Uterus (tissue), 4 donors: ENCODE measurements around the gene PHPT1. TPM values are rescaled to one million over a fixed set of nuclear protein-coding genes. Genes with fewer than 3 reads are reported as not detected.

Experiments
- DNase-seq, 2 donors: peaks; one replicate each; pipeline ENCODE4 v3.0.0-alpha.2; 2019 to 2020
- H3K27ac ChIP-seq, 2 donors: fragments of 200-600 bp; sonication (generic); 1 replicate in 1 of 2; 2 replicates in 1 of 2; pipeline ENCODE4 v1.5.1; 2016 to 2018
- H3K27me3 ChIP-seq, 2 donors: fragments of 200-600 bp; sonication (generic); one replicate each; pipeline ENCODE4 v1.5.1; 2018 to 2019; ENCODE audit warnings: control low read depth in 1 of 2
- H3K36me3 ChIP-seq, 2 donors: fragments of 200-600 bp; sonication (generic); one replicate each; pipeline ENCODE4 v1.5.1; 2019; ENCODE audit warnings: control low read depth in 1 of 2
- H3K4me1 ChIP-seq, 2 donors: fragments of 200-600 bp; sonication (generic); one replicate each; pipeline ENCODE4 v1.5.1; 2018 to 2019; ENCODE audit warnings: control low read depth in 1 of 2
- H3K4me3 ChIP-seq, 2 donors: fragments of 200-600 bp; sonication (generic); 1 replicate in 1 of 2; 2 replicates in 1 of 2; pipeline ENCODE4 v1.5.1; 2018 to 2019; ENCODE audit warnings: mild to moderate bottlenecking in 1 of 2
- H3K9me3 ChIP-seq, 2 donors: fragments of 200-600 bp; sonication (generic); one replicate each; pipeline ENCODE4 v1.5.1; 2019; ENCODE audit warnings: control low read depth in 1 of 2
- CTCF ChIP-seq, 4 experiments: fragments of 200-600 bp in 2 of 4; fragments of 450-650 bp in 2 of 4; sonication (generic) in 2 of 4; IDR thresholded peaks; one replicate each; pipeline ENCODE4 v1.5.1; 2016 to 2019; ENCODE audit warnings: antibody characterized with exemption in 4 of 4, mild to moderate bottlenecking in 2 of 4, moderate library complexity in 1 of 4
- POLR2A ChIP-seq, 2 donors: fragments of 450-650 bp; IDR thresholded peaks; one replicate each; pipeline ENCODE4 v1.6.1; 2016; ENCODE audit warnings: antibody characterized with exemption in 2 of 2, mild to moderate bottlenecking in 1 of 2, moderate library complexity in 1 of 2
- intact Hi-C: fragments of 100-400 bp; cut with DNase I; formaldehyde crosslinking; loops from one replicate; pipeline ENCODE4 v1.15.1; 2023; ENCODE audit warnings: low total_unique reads
- total RNA-seq, 4 donors: library from RNA; depleted of rRNA in 3 of 4; stranded (reverse); fragments of >200 nt in 3 of 4; gene quantifications; one replicate each; pipeline versions ENCODE4 v1.1.0 to v1.2.4, GENCODE V29; 2014 to 2023
- donor health status: DM: yes; HTN: yes; CAD: no.

PHPT1 gene
- total RNA-seq, 4 donors from 2014 or later = 12.4 to 55.5 (median 31.4) TPM

DNA sequence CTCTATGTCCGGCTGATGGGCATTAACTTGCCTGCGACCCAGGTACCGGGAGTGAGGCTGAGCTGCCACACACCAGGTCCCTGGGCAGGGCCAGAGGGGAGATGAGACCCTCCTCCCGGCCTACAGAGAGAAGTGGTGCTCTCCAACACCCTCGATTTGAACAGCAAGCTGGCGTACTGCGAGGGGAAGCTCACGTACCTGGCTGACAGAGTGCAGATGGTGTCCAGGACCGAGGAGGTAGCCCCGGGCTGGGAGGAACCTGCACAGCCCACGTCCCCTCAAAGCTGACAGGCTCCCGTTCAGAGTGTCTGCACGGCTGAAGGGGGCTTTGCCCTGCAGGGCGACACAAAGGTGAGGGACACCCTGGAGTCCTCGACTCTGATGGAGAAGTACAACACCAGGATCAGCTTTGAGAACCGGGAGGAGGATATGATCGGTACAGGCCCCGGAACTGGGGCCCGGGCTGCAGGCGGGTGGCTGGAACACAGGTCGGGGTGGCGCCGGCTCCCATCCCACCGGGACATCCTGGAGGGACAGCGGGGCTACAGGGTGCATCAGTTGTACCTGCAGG is 42.5 kb upstream of the PHPT1 start:
- TF ChIP-seq POLR2A (IDR thresholded peaks at IDR 0.05) = no peak
- TF ChIP-seq CTCF (IDR thresholded peaks at IDR 0.05) = no peak
- Histone ChIP-seq H3K27me3 (peaks cover 0 to 5% of the 10 kb centered on the region in 2 donors), H3K4me3 (peak overlapping the region; percentile 81 to 94), H3K27ac (peak overlapping the region; percentile 85 to 89), H3K36me3 (no peaks in the 10 kb centered on the region), H3K9me3 (no peaks in the 10 kb centered on the region), H3K4me1 (peaks cover 0 to 15% of the 10 kb centered on the region in 2 donors)
- no peak for DNase-seq
- intact Hi-C loops = no loop called here

DNA sequence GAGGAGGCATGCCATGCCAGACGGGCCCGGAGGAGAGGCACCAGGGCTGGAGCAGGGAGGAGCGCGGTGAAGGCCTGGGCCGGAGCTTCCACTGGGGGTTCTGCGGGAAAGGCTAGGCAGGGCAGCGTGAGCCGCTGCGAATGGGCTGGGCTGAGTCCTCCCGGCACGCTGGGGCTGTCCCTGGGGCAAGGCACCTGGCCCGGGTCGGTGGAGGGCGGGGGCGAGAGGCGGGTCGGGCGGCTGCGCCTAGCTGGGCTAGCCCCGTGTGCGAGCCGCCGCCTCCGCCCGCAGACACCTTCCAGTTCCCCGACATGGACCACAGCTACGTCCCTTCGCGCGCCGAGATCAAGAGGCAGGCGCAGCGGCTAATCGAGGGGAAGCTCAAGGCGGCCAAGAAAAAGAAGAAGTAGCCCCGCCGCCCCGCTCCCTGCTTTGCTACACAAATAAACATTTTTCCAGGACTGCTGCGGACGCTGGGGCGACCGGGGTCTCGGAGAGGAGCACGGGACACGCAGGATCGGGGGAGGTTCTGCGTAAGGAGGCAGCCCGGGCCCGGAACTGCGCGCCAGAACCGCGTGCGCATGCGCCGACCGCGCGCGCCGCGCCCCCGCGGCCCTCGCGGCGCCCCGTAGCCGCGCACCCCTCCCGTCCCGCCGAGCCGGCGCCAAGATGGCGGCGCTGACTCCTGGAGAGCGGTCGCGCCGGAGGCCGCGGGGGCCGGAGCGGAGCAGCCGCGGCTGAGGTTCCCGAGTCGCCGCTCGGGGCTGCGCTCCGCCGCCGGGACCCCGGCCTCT is 41.7 kb upstream of the PHPT1 start, which contains the start of gene RABL6:
RABL6 (plus strand) TSS at position 668 of the 794 bp plus-strand sequence. CDS start 249 bp downstream, outside the sequence.
- peak within 1 kb of the TSS; percentile 81 to 94 for H3K4me3 ChIP-seq
- no peaks in the 10 kb centered on the region for H3K9me3 ChIP-seq
- H3K36me3 ChIP-seq = no peaks in the 10 kb centered on the region
- TF ChIP-seq POLR2A (IDR thresholded peaks at IDR 0.05) (peak; percentile 44 to 82), CTCF (IDR thresholded peaks at IDR 0.05) (peak in 2 of 4 experiments; percentile 34 to 45)
- peaks cover 0 to 15% of the 10 kb centered on the region in 2 donors for H3K4me1 ChIP-seq
- peak; percentile 65 to 83 for DNase-seq
- H3K27me3 ChIP-seq = no peaks in the 10 kb centered on the region
- intact Hi-C loops = no loop called here
- peak within 1 kb of the TSS; percentile 85 to 89 for H3K27ac ChIP-seq

GRCh38 chr9:136808075-136808805 is 41.0 kb upstream of the PHPT1 start:
- no peaks in the 10 kb centered on the region for H3K27me3 ChIP-seq
- H3K36me3 ChIP-seq = no peaks in the 10 kb centered on the region
- intact Hi-C loops = no loop called here
- DNase-seq = no peak
- peak overlapping the region; percentile 81 to 94 for H3K4me3 ChIP-seq
- TF ChIP-seq CTCF (IDR thresholded peaks at IDR 0.05) (no peak), POLR2A (IDR thresholded peaks at IDR 0.05) (no peak)
- peaks cover 0 to 15% of the 10 kb centered on the region in 2 donors for H3K4me1 ChIP-seq
- H3K27ac ChIP-seq = peak overlapping the region; percentile 85 to 89
- no peaks in the 10 kb centered on the region for H3K9me3 ChIP-seq

GRCh38 chr9:136808806-136809158 is 40.4 kb upstream of the PHPT1 start:
- DNase-seq = no peak
- Histone ChIP-seq H3K27me3 (no peaks in the 10 kb centered on the region), H3K4me3 (peak overlapping the region; percentile 81 to 94), H3K9me3 (no peaks in the 10 kb centered on the region), H3K27ac (no peak overlapping the region), H3K36me3 (no peaks in the 10 kb centered on the region), H3K4me1 (peaks cover 0 to 15% of the 10 kb centered on the region in 2 donors)
- intact Hi-C loops = no loop called here
- TF ChIP-seq CTCF (IDR thresholded peaks at IDR 0.05) (no peak), POLR2A (IDR thresholded peaks at IDR 0.05) (no peak)
